ENCODE results near the gene UAP1. TPM values are rescaled to one million over a fixed set of nuclear protein-coding genes. Genes with fewer than 3 reads are reported as not detected.

UAP1 gene
- total RNA-seq, 1 donor from 2014 or later: 13.4 TPM

GRCh38 chr1:162639718-162640117 lies 78.2 kb downstream of the UAP1 start:
- H3K36me3 Mint-ChIP-seq (ENCODE audit: low read depth): no peaks in the 10 kb centered on the region
- no peak for ATAC-seq (ENCODE audit: low read depth)
- DNase-seq: no peak
- H3K9me3 Mint-ChIP-seq: no peaks in the 10 kb centered on the region
- peaks cover 6% of the 10 kb centered on the region for H3K27me3 Mint-ChIP-seq
- H3K27ac Mint-ChIP-seq: no peak overlapping the region
- TF ChIP-seq, protein P1, sequence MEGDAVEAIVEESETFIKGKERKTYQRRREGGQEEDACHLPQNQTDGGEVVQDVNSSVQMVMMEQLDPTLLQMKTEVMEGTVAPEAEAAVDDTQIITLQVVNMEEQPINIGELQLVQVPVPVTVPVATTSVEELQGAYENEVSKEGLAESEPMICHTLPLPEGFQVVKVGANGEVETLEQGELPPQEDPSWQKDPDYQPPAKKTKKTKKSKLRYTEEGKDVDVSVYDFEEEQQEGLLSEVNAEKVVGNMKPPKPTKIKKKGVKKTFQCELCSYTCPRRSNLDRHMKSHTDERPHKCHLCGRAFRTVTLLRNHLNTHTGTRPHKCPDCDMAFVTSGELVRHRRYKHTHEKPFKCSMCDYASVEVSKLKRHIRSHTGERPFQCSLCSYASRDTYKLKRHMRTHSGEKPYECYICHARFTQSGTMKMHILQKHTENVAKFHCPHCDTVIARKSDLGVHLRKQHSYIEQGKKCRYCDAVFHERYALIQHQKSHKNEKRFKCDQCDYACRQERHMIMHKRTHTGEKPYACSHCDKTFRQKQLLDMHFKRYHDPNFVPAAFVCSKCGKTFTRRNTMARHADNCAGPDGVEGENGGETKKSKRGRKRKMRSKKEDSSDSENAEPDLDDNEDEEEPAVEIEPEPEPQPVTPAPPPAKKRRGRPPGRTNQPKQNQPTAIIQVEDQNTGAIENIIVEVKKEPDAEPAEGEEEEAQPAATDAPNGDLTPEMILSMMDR (IDR thresholded peaks at IDR 0.05): no peak
- intact Hi-C loops (cut with micrococcal nuclease): no loop called here
- CTCF ChIA-PET: no interaction called here
- peaks cover 2% of the 10 kb centered on the region for H3K4me1 Mint-ChIP-seq
- POLR2A ChIA-PET: no interaction called here
- no peak overlapping the region for H3K4me3 Mint-ChIP-seq

- H3K9me3 Mint-ChIP-seq: no peaks in the 10 kb centered on the region
- H3K27me3 Mint-ChIP-seq: peaks cover 6% of the 10 kb centered on the region
- POLR2A ChIA-PET: no interaction called here
- intact Hi-C loops (cut with micrococcal nuclease): no loop called here
- CTCF ChIA-PET: no interaction called here
- H3K4me3 Mint-ChIP-seq: no peak overlapping the region
- peaks cover 2% of the 10 kb centered on the region for H3K4me1 Mint-ChIP-seq
- H3K27ac Mint-ChIP-seq: no peak overlapping the region
- ATAC-seq (ENCODE audit: low read depth) (no peak), DNase-seq (no peak)
- TF ChIP-seq, protein P1 (IDR thresholded peaks at IDR 0.05): no peak
- no peaks in the 10 kb centered on the region for H3K36me3 Mint-ChIP-seq (ENCODE audit: low read depth)
These were observed 79.6 kb downstream of the UAP1 start for GRCh38 chr1:162641114-162641513.

GRCh38 chr1:162644986-162645314 lies 83.4 kb downstream of the UAP1 start:
- intact Hi-C loops (cut with micrococcal nuclease): no loop called here
- Mint-ChIP-seq H3K36me3 (ENCODE audit: low read depth) (no peaks in the 10 kb centered on the region), H3K4me3 (no peak overlapping the region), H3K27me3 (peaks cover 18% of the 10 kb centered on the region), H3K27ac (no peak overlapping the region), H3K4me1 (no peaks in the 10 kb centered on the region), H3K9me3 (no peaks in the 10 kb centered on the region)
- DNase-seq: no peak
- ATAC-seq (ENCODE audit: low read depth): no peak
- ChIA-PET POLR2A (no interaction called here), CTCF (no interaction called here)
- TF ChIP-seq, protein P1 (IDR thresholded peaks at IDR 0.05): no peak

- no peaks in the 10 kb centered on the region for H3K36me3 Mint-ChIP-seq (ENCODE audit: low read depth)
- H3K4me3 Mint-ChIP-seq: no peak overlapping the region
- DNase-seq (no peak), ATAC-seq (ENCODE audit: low read depth) (no peak)
- no peak overlapping the region for H3K27ac Mint-ChIP-seq
- ChIA-PET CTCF (no interaction called here), POLR2A (no interaction called here)
- TF ChIP-seq, protein P1 (IDR thresholded peaks at IDR 0.05): no peak
- H3K27me3 Mint-ChIP-seq: peaks cover 18% of the 10 kb centered on the region
- no peaks in the 10 kb centered on the region for H3K4me1 Mint-ChIP-seq
- intact Hi-C loops (cut with micrococcal nuclease): no loop called here
- H3K9me3 Mint-ChIP-seq: no peaks in the 10 kb centered on the region
These were observed 84.1 kb downstream of the UAP1 start for GRCh38 chr1:162645666-162646065.

DNA sequence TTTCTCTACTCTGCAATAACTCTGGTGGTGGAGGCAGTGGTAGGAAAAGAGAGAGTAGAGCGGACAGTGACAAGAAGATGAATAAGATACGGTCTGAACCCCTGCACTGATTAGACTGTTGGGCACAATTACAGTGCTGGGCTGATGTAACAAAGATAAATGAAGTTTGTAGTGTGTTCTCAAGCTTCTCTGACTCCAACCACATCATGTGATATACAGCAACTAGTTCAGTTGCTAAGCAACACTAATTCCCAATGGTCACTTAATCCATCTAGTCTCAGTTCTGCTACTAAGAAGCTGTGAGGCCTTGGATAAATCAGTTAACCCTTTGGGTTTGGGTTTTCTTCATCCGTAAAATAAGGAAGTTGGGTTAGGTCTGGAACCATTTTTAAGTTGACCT lies 88.1 kb downstream of the UAP1 start:
- intact Hi-C loops (cut with micrococcal nuclease): no loop called here
- Mint-ChIP-seq H3K4me3 (no peak overlapping the region), H3K9me3 (no peaks in the 10 kb centered on the region), H3K36me3 (ENCODE audit: low read depth) (no peaks in the 10 kb centered on the region), H3K27ac (no peak overlapping the region), H3K4me1 (no peaks in the 10 kb centered on the region), H3K27me3 (peaks cover 14% of the 10 kb centered on the region)
- POLR2A ChIA-PET: no interaction called here
- DNase-seq (no peak), ATAC-seq (ENCODE audit: low read depth) (no peak)
- TF ChIP-seq, protein P1 (IDR thresholded peaks at IDR 0.05): no peak
- CTCF ChIA-PET: no interaction called here

Other genes starting within 250 kb of the UAP1 start
- not detected in 2 replicates for gene SPATA46, start 184.9 kb upstream of the UAP1 start, total RNA-seq
- not detected in 2 replicates for gene C1orf226, start 180.0 kb upstream of the UAP1 start, total RNA-seq
- gene SH2D1B, start 149.6 kb upstream of the UAP1 start, total RNA-seq: not detected in 2 replicates
- gene UHMK1, start 63.9 kb upstream of the UAP1 start, total RNA-seq: 60.7 and 65.6 TPM in 2 replicates
- gene DDR2, start 70.7 kb downstream of the UAP1 start, total RNA-seq: 0.09 and 0.27 TPM in 2 replicates
- gene HSD17B7, start 229.0 kb downstream of the UAP1 start, total RNA-seq: 32.1 and 32.6 TPM in 2 replicates